ENCODE results near the gene RABL2A.
"Not testable (repeated sequence)": the region's sequence is repeated elsewhere in the genome, so short reads cannot be mapped to it uniquely, and the experiment has no call there.

The RABL2A gene

DNA sequence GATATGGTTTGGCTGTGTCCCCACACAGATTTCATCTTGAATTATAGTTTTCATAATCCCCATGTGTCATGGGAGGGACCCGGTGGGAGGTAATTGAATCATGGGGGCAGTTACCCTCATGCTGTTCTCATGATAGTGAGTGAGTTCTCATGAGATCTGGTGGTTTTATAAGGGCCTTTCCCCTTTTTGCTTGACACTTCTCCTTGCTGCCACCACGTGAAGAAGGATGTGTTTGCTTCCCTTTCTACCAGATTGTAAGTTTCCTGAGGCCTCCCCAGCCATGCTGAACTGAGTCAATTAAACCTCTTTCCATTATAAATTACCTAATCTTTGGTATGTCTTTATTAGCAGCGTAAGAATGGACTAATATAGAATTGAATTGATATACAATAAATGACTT lies 63.8 kb downstream of the RABL2A start:
- not testable (repeated sequence) for DNase-seq
